DMS114 treated with DMSO at 0.1 percent for 48 hours (cell line): Measurements from ENCODE around the gene TMOD2.
"Not testable (repeated sequence)": the region's sequence is repeated elsewhere in the genome, so short reads cannot be mapped to it uniquely, and the experiment has no call there.

Experiments used
- DNase-seq: peaks from one replicate; lab custom pipeline; 2025; ENCODE audit not compliant: unreplicated experiment; lab: John Stamatoyannopoulos, UW

The TMOD2 gene

GRCh38 chr15:51770902-51771301, 19.5 kb downstream of the TMOD2 start:
- no peak for DNase-seq

- DNase-seq: no peak
Measured at GRCh38 chr15:51771773-51772172, 20.4 kb downstream of the TMOD2 start.

- no peak for DNase-seq
Measured at GRCh38 chr15:51774916-51775315, 23.5 kb downstream of the TMOD2 start.

- DNase-seq: peak; percentile 37
Measured at GRCh38 chr15:51775967-51776816, 24.8 kb downstream of the TMOD2 start.

- peak; percentile 83 for DNase-seq
Measured at GRCh38 chr15:51776952-51777569, 25.7 kb downstream of the TMOD2 start.

GRCh38 chr15:51780636-51781035, 29.2 kb downstream of the TMOD2 start:
- no peak for DNase-seq

- no peak for DNase-seq
Measured at GRCh38 chr15:51781506-51781905, 30.1 kb downstream of the TMOD2 start.

- no peak for DNase-seq
Measured at GRCh38 chr15:51782357-51782896, 31.0 kb downstream of the TMOD2 start.

- DNase-seq: no peak
Measured at GRCh38 chr15:51783967-51784366, 32.6 kb downstream of the TMOD2 start.

GRCh38 chr15:51787130-51787529, 35.7 kb downstream of the TMOD2 start:
- DNase-seq: not testable (repeated sequence)

- not testable (repeated sequence) for DNase-seq
Measured at GRCh38 chr15:51792474-51792873, 41.1 kb downstream of the TMOD2 start.

GRCh38 chr15:51793521-51794305, 42.3 kb downstream of the TMOD2 start:
- no peak for DNase-seq

- DNase-seq: no peak
Measured at GRCh38 chr15:51796847-51797401, 45.5 kb downstream of the TMOD2 start.

- no peak for DNase-seq
Measured at GRCh38 chr15:51798281-51798680, 46.9 kb downstream of the TMOD2 start.

GRCh38 chr15:51799282-51800252, 48.2 kb downstream of the TMOD2 start:
- no peak for DNase-seq

- no peak for DNase-seq
Measured at GRCh38 chr15:51801391-51801835, 50.0 kb downstream of the TMOD2 start.

GRCh38 chr15:51802593-51802992, 51.2 kb downstream of the TMOD2 start:
- DNase-seq: no peak

- DNase-seq: no peak
Measured at GRCh38 chr15:51803965-51804364, 52.6 kb downstream of the TMOD2 start.

- no peak for DNase-seq
Measured at GRCh38 chr15:51806123-51806522, 54.7 kb downstream of the TMOD2 start.

- DNase-seq: no peak
Measured at GRCh38 chr15:51809457-51809856, 58.1 kb downstream of the TMOD2 start.
